HL-60 (cell line): ENCODE measurements around the gene CLINT1.

Experiments
- REST ChIP-seq: IDR thresholded peaks from 2 replicates; pipeline ENCODE4 v1.6.1; 2012; ENCODE audit warnings: low read depth; ENCODE audit not compliant: insufficient replicate concordance
- TF ChIP-seq, protein P1 (sequence below): IDR thresholded peaks from one replicate; pipeline ENCODE4 v1.5.1; 2011; ENCODE audit warnings: low read length, control low read depth, inconsistent platforms; ENCODE audit not compliant: insufficient read depth

GRCh38 chr5:157821405-157821804 is 37.5 kb downstream of the CLINT1 start:
- TF ChIP-seq, protein P1, sequence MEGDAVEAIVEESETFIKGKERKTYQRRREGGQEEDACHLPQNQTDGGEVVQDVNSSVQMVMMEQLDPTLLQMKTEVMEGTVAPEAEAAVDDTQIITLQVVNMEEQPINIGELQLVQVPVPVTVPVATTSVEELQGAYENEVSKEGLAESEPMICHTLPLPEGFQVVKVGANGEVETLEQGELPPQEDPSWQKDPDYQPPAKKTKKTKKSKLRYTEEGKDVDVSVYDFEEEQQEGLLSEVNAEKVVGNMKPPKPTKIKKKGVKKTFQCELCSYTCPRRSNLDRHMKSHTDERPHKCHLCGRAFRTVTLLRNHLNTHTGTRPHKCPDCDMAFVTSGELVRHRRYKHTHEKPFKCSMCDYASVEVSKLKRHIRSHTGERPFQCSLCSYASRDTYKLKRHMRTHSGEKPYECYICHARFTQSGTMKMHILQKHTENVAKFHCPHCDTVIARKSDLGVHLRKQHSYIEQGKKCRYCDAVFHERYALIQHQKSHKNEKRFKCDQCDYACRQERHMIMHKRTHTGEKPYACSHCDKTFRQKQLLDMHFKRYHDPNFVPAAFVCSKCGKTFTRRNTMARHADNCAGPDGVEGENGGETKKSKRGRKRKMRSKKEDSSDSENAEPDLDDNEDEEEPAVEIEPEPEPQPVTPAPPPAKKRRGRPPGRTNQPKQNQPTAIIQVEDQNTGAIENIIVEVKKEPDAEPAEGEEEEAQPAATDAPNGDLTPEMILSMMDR = no peak
- TF ChIP-seq REST = no peak
